Measurements from ENCODE around the gene CD93.

The CD93 gene

GRCh38 chr20:23131766-23132165 is 45.6 kb upstream of the CD93 start:
- Histone ChIP-seq H2AFZ (ENCODE audit: low read depth, low read length) (no peak overlapping the region), H3K36me3 (replicated peaks; ENCODE audit: low read depth, low read length) (no peaks in the 10 kb centered on the region), H3K4me2 (ENCODE audit: low read length) (no peak overlapping the region), H3K79me2 (ENCODE audit: low read length) (no peaks in the 10 kb centered on the region), H3K9ac (ENCODE audit: low read length) (no peak overlapping the region), H3K4me3 (ENCODE audit: low read length) (no peak overlapping the region), H3K9me3 (ENCODE audit: insufficient read depth, low read length) (no peaks in the 10 kb centered on the region), H3K27ac (ENCODE audit: low read length) (no peak overlapping the region), H3K27me3 (ENCODE audit: low read depth, low read length) (no peaks in the 10 kb centered on the region), H4K20me1 (ENCODE audit: insufficient read depth, low read length) (no peaks in the 10 kb centered on the region), H3K4me1 (ENCODE audit: low read length) (peaks cover 3% of the 10 kb centered on the region)
- TF ChIP-seq CTCF (IDR thresholded peaks at IDR 0.05; ENCODE audit: low read depth, low read length): no peak

GRCh38 chr20:23130622-23131140 is 44.6 kb upstream of the CD93 start:
- Histone ChIP-seq H3K4me2 (ENCODE audit: low read length) (no peak overlapping the region), H3K9me3 (ENCODE audit: insufficient read depth, low read length) (no peaks in the 10 kb centered on the region), H3K27ac (ENCODE audit: low read length) (no peak overlapping the region)

DNA sequence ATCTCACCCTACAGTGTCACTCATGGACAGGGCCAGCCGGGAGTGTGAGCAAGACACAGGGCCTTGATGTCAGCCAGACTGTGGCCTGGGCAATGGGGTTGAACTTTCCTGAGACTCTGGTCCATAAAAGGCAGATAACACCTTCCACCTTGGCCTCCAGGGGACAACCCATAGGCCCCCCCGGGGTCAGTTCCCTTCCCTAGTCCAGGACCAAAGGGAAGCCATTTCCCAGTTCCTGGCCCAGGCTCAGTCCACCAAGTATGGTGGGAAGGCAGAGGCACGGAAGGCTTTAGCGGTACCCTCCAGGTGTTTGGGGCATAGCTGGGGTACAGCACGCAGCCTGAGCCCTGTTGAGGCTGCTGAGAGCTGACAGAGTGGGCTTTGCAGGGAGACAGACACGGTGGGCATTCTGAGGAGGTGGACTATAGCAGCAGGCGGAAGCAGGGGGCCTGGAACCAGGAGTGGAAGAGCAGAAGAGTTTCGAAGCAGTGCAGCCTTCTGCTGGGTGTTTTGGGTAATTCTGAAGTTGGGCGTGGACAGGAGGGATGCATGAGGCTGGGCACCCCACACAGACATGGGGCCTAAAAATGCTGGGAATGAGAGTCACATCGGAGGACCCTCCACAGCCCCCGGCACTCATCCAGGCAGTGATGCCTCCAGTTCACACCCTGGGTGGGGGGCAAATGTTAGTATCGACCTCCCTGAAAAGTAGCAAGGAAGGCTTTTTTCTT is 43.9 kb upstream of the CD93 start:
- H3K4me2 ChIP-seq (ENCODE audit: low read length): no peak overlapping the region
- H3K9me3 ChIP-seq (ENCODE audit: insufficient read depth, low read length): no peaks in the 10 kb centered on the region
- H2AFZ ChIP-seq (ENCODE audit: low read depth, low read length): no peak overlapping the region
- H3K36me3 ChIP-seq (replicated peaks; ENCODE audit: low read depth, low read length): no peaks in the 10 kb centered on the region
- no peak overlapping the region for H3K27ac ChIP-seq (ENCODE audit: low read length)
- H3K4me1 ChIP-seq (ENCODE audit: low read length): peaks cover 18% of the 10 kb centered on the region
- no peaks in the 10 kb centered on the region for H3K79me2 ChIP-seq (ENCODE audit: low read length)
- TF ChIP-seq EZH2phosphoT487 (IDR thresholded peaks at IDR 0.05; ENCODE audit: low read depth) (no peak), CTCF (IDR thresholded peaks at IDR 0.05; ENCODE audit: low read depth, low read length) (no peak)
- no peaks in the 10 kb centered on the region for H4K20me1 ChIP-seq (ENCODE audit: insufficient read depth, low read length)
- no peak overlapping the region for H3K4me3 ChIP-seq (ENCODE audit: low read length)
- H3K27me3 ChIP-seq (ENCODE audit: low read depth, low read length): no peaks in the 10 kb centered on the region
- H3K9ac ChIP-seq (ENCODE audit: low read length): no peak overlapping the region

More at GRCh38 chr20:23130622-23131140, 44.6 kb upstream of the CD93 start:
- no peak overlapping the region for H3K4me3 ChIP-seq (ENCODE audit: low read length)
- no peaks in the 10 kb centered on the region for H3K79me2 ChIP-seq (ENCODE audit: low read length)
- H3K27me3 ChIP-seq (ENCODE audit: low read depth, low read length): no peaks in the 10 kb centered on the region
- no peak overlapping the region for H2AFZ ChIP-seq (ENCODE audit: low read depth, low read length)
- TF ChIP-seq EZH2phosphoT487 (IDR thresholded peaks at IDR 0.05; ENCODE audit: low read depth) (no peak), CTCF (IDR thresholded peaks at IDR 0.05; ENCODE audit: low read depth, low read length) (no peak)
- no peaks in the 10 kb centered on the region for H3K36me3 ChIP-seq (replicated peaks; ENCODE audit: low read depth, low read length)
- no peaks in the 10 kb centered on the region for H4K20me1 ChIP-seq (ENCODE audit: insufficient read depth, low read length)
- H3K4me1 ChIP-seq (ENCODE audit: low read length): peaks cover 14% of the 10 kb centered on the region
- no peak overlapping the region for H3K9ac ChIP-seq (ENCODE audit: low read length)

DNA sequence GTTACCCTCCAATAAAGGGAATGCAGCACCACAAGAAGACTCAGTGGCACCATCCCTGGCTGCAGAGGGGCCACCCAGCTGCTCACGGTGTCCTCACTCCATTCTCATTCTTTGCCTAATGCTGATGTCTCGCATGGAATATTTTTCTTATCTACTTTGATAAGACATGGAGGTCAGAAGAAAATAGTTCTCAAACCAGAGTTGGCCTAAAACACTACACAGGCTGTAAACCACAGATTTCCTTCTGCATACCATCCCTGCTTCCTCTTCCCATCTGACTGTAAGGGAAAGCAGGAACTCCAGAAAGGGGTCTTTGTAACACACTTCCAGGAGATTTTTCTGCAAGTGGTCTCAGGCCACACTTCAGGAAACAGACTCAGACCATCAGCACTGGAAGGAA is 43.1 kb upstream of the CD93 start:
- Histone ChIP-seq H4K20me1 (ENCODE audit: insufficient read depth, low read length) (no peaks in the 10 kb centered on the region), H3K4me2 (ENCODE audit: low read length) (no peak overlapping the region), H3K36me3 (replicated peaks; ENCODE audit: low read depth, low read length) (no peaks in the 10 kb centered on the region), H3K4me1 (ENCODE audit: low read length) (peaks cover 18% of the 10 kb centered on the region), H3K9me3 (ENCODE audit: insufficient read depth, low read length) (no peaks in the 10 kb centered on the region), H3K4me3 (ENCODE audit: low read length) (no peak overlapping the region), H3K9ac (ENCODE audit: low read length) (no peak overlapping the region), H2AFZ (ENCODE audit: low read depth, low read length) (no peak overlapping the region), H3K79me2 (ENCODE audit: low read length) (no peaks in the 10 kb centered on the region), H3K27me3 (ENCODE audit: low read depth, low read length) (no peaks in the 10 kb centered on the region), H3K27ac (ENCODE audit: low read length) (no peak overlapping the region)
- TF ChIP-seq EZH2phosphoT487 (IDR thresholded peaks at IDR 0.05; ENCODE audit: low read depth) (no peak), CTCF (IDR thresholded peaks at IDR 0.05; ENCODE audit: low read depth, low read length) (no peak)

Measured in OCI-LY3 (cell line).